GM21737 (cell line): ENCODE measurements around the gene DMBX1.

Source experiments
- ATAC-seq: cut with Tn5 transposase; IDR thresholded peaks from one replicate; pipeline ENCODE4 v1.9.1; 2021; ENCODE audit warnings: mild to moderate bottlenecking, moderate library complexity; ENCODE audit not compliant: unreplicated experiment

Gene DMBX1

DNA sequence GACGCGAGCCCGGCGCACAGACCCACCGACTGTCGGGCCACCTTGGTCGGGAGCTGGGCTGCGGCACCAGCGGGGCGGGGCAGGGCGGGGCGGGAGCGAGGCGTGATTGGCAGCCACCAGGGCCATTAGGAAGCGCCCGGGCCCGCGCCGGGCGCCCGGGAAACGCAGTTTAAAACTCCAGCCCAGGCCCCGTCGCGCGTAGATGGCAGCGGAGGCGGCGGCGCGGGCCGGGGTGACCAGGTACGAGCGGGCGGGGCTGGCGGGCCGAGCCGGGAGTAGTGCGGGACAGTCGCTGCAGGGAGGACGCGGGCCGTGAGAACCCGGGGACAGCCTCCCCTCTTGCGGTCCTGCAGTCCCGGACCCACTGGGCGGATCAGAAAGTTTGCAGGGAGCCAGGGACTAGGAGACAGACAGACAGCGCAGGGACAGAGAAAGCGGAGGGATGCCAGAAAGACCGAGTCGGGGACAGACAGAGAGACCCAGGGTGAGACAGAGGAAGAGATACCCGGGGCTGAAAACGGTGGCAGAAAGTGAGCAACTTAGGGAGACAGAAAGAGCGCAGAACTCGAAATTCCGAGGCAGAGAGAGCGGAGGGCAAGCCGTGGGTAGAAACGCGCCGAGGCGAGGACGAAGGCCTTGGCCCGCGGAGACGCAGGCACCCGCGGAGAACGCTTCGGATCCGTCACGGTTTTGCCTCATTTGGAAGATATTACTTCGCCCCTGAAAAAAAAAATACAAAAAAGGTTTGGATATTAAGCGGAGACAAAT, at the start of gene DMBX1:
TSS of gene DMBX1 (plus strand) at position 199 of the 768 bp plus-strand sequence. CDS start 17,175 bp downstream, outside the sequence.
- ATAC-seq: no peak

DNA sequence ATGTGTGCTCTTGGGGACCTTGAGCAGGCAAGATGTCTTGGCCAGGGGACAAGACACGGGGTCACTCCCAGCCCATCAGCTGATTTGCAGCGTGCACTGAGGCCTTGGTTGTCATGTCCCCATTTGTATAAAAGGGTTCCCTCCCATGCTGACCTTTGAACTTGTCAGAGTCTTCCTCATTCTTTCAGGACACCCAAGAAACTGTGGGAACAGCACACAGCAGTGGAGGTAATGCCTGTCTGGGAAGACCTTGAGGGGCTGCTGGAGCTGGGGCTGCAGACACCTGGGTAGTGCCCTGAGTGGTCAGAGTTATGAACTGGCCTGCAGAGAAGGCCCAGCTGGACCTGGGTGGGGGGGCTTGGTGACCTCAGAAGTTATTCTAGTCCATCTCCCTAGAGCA, 49.2 kb upstream of the DMBX1 start:
- ATAC-seq: no peak

DNA sequence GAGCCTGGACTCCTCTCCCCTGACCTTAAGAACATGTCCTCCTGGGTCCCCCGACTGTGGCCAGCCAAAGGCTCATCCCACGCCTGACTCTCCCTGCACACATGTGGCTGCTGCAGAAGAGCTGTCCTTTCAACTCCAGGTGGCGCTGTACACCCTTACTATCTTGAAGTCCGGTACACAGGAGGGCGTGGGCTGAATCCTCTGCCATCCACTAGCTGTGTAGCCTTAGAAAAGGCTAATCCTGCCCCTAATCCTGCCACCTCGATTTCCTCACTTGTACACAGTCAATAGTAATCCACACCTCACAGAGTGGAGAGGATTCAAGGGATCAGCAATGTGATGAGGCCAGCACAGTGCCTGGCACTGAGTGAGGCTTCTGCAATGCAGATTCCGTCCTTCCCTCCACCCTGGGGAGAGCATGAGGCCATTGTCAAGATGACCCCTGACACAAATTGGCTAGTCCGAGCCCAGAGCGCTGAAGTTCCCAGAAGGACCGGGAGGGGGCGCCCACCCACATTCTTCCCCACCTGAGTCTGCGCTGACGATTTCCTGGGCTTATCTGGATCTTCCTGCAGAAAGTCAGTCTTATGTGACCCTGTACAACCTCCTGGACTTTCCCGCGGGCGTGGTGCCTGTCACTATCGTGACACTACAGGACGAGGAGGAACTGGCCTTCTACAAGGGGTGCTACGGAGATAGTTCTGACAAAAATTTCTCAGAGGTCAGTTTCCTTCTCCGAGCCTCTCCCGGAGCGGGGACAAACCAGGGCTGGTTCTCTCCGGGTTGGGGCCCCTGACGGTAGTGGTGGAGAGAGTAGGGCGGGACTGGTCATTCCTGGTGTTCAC, 47.1 kb upstream of the DMBX1 start:
- no peak for ATAC-seq

DNA sequence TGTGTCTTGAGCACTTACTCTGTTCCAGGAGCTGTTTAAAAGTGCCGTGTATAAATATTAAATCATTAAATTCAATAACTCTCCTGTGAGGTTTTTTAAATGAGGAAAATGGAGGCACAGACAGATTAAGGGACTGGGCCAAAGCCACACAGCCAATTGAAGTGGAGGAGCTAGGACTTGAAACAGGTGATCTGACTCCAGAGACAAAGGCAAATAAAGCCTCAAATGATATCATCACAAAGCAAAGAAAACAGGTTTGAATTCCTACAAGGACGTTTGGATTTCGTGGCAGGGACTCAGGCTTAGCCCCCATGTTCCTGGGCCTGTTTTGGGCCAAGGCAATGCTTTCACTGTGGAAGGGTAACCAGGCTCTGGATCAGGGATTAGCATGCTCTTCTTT, 45.2 kb upstream of the DMBX1 start:
- no peak for ATAC-seq

DNA sequence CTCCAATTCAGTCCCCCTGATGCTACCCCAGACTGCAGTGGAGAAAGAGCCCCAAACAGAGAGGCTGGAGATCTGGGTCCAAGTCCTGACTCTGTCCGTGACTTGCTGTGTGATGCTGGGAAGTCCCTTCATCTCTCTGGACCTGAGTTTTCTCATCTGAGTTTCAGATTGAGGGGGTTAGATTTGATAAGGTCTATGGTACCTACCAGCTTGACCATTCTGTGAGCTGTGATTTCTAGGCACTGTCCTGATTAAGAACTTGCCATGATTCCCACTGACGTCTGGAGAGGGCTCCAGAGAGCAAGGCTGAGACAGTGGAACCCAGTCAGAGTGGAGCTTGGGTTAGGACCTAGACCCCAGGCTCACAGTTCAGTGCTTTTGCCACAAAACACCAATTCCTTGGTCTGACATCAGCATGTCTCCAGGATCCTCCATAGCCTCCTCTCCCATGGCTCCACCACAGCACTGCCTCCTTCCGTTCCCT, 43.8 kb upstream of the DMBX1 start:
- no peak for ATAC-seq

DNA sequence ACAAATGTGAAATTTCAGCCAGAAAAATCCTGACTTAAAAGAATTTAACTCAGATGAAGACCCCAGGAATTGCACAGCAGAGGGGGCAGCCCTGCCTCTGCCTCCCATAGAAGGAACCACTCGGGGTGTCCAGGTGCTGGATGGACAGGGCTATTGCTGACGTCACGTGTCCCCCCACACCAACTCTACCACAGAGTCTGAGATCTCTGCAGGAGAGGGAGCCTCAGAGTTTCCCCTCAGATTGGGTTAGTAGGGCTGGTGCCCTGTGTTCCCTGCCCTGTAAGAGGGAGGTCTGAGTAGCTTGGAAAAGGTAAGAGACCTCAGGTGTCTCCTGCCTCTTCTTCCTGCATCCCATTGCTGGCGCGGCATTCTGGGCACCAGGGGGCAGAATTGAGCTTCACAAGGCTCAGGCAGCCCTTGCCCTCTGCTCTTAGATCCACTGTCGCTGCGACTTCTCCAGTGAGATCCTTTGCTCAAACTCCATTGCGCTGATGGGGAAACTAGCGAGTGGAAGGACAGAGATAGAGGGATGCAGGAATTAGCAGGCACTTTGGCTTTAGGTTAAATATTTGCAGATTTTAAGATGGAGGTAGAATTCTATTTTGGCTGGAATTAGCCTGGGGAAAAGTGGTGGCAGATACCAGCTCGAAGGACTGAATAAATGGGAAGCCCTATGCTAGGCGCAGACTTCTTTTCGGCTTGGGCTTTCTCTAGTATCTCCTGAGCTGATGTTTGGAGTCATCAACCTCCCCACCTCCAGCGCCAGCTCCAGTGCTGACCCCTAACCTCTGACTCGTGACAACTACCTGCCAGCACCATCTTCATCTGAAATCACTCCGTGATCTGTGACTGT, 42.8 kb upstream of the DMBX1 start:
- ATAC-seq: no peak

DNA sequence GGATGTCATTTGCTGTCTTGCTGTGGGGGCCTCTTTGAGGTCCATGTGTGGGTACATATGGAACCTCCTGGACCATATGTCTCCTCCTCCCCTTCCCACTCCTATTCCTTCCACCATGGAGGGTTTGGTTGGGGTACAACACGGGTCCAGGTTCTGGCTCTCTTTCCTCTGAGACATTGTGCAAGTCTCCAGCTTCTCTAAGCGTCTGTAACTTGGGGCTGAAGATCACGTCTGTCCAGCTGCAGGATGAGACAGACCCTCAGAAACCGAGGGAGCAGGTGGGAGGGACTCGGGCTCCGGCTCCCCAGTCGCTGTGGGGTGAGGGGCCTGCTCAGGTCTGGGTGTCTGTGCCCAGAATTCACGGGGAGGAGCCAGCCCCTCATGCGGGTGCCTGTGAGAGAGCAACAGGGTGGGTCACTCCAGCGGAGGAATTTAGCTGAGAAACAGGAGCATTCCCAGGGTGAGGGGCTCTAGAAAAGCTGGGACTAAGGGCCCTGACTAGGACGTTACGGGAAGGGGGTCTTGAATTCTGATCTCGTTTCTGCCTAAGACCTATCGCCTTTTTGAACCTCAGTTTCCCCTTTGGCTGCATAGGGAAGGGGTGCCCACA, 42.0 kb upstream of the DMBX1 start:
- no peak for ATAC-seq

DNA sequence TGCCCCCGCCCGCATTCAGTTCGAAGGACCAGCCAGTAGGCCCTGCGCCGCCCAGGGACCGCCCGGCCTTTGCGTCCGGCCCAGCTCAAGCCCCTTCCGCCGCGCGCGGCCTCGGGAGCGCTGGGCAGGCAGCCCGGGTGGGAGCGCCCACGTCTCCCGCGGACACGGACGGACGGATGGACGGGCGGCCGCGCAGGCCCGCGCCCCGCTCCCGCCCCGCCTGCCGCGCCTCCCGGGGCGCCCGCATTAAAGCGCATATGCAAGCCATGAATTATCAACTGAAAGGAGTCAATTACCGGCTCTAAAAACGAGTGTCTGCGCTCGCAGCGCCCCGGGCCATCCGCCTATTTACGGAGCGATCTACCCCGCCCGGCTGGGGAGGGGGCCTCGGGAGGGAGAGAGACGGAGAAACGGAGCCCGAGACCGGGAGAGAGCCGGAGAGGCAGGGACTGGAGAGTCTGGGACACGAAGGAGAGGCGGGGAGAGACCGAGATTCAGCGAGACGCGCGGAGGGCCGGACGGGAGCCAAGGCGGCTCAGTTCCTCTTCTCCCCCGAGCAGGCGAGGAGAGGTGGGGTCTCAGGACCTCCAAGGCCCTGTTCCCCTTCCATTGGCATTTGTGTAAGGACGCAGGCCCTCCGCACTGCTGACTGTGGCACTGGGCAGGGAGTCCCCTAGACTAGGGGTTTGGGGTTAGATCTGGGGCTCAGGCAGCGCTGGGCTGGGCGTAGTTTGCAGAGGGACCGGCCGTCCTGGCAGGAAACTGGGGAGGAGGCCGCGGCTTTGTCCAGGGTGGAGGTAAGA, 41.3 kb upstream of the DMBX1 start:
- ATAC-seq: no peak

DNA sequence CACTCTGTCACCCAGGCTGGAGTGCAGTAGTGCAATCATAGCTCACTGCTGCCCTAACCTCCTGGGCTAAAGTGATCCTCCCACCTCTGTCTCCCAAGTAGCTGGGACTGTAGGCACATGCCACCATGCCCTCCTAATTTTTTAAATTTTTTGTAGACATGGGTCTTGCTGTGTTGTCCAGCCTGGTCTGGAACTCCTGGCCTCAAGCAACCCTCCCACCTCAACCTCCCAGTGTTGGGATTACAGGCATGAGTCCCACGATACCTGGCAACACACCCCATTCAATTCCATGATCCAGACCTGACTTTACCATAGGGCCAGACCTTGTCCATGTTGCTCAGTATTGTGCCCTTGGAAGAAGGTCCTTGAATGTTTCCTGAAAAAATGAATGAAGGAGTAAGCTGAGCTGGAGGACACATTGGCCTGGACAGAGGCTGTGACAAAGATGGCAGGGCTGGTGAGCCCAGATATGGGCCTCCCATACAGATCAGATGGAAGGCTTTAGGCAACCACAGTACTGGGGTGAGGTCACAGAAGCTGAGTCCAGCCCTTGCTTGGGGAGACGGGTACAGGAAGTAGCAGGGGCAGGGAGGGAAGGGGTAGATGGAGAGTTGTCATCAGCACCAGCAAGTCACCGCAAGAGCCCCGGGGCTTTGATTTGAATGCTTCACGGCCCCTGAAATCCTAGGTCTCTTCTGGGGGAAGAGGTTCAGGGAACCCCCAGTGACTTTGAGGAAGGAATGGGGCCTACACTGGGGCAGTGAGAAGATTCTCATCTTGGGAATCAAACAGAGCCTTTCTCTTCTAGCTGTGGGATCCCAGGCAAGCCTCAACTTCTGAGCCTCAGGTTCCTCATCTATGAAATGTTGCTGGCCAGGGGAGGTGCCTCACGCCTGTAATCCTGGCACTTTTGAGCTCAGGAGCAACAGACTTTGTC, 40.1 kb upstream of the DMBX1 start:
- ATAC-seq: no peak

DNA sequence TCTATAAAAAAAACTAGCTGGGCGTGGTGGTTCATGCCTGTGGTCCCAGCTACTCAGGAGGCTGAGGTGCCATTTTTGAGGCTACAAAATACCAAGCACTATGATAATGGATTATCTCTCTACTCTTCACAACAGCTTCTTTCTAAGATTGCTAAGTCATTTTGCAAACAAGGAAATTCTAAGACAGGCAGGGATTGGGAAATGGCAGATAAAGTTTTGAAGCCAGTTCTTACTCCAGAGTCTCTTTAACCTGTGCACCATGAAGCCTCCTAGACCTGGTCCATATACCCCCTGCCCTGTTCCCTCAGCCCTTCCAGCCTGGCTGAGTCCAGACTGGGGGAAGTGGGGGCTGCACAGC, 39.5 kb upstream of the DMBX1 start:
- ATAC-seq: no peak

DNA sequence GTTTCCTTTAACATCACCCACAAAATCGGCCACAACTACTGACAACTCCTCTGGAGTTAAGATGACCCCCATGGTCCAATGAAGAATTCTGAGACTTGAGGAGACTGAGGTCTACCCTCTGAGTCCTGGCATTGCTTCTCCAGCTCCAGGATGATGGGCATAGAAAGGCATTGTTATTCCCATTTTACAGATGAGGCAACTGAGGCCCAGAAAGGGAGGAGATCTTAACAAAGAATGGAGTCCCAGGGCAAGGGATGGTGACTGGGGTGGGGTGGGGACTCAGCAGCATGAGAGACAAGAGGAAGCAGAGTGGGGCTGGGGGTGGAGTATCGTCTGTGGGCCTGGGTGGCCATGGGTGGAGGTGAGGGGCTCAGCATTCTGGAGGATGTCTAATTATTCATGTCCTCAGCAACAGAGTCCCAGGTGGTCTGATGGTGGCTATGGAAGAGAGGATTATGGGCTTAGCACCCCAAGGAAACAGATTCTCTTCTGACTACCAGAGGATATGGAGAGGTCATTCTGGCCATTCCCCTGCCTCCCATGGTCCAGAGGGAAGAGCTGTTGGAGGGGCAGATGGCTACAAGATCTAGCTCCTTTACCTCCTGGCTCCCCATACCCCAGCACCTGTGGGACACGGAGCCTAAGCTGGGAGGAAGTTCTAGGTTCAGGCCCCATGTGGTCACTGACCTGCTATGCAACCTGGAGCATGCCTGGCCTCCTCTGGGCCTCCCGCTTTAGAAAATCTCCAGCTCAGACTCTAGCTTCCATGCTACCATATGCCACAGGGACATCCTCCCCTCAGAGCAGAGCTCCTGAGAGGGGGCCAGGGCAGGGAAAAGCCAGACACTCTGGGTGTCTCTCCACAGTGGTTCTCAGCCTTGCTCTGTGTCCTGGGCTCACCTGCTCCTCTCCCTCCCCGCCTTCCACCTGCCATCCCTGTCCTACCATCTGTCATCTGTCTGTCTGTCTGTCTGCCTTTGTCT, 37.4 kb upstream of the DMBX1 start:
- no peak for ATAC-seq

DNA sequence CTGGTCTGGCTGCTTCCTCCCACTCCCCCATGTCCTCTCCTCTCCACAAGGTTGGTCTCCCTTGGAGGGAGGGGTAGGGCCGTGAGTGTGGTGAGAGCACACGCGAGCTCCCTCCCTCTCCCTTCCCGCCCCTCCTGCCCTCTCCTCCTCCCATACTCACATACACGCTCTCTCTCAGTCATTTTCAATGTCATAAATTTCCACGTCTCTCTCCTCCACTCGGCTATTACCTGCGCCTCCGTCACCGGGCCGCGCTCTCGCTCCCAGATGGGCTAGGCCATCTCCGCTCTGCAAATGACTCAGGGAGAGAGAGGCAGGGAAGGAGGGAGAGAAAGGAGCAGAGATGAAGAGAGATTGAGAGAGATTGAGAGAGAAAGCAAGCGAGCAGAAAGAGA, 36.7 kb upstream of the DMBX1 start:
- no peak for ATAC-seq

DNA sequence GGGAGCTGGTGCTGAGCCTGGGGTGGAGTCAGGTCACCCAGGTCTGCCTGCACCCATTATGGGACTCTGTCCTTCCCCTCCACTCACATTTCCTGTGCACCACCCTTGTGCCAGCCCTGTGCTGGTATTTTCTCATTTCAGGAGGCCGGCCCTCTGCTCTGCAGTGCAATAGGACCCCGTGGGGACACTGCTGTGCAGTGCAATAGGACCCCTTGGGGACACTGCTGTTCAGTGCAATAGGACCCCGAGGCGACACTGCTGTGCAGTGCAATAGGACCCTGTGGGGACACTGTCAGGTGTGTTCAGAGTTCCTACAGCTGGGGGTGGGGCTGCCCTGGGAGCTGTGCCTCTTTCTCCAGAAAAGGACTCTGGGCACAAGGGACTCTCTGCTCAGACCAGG, 36.2 kb upstream of the DMBX1 start:
- ATAC-seq: no peak

DNA sequence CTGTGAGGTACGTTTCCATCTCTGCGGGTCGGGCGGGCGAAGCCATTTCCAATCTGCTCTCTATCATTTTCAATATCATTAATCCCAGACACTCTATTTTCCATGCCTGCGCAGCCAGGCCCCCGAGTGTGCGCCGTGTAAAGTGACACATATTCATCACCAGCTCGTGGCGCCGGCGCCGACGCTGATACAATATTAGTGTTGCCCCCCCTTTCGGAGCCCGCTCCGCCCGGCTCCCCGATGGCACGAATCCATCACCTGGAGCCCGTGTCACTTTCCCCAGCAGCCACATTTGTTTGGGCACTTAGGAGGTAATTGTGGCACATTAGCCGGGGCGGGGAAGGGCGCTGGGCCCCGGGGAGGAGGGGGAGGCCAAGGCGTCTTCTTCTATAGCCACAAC, 33.7 kb upstream of the DMBX1 start:
- no peak for ATAC-seq

DNA sequence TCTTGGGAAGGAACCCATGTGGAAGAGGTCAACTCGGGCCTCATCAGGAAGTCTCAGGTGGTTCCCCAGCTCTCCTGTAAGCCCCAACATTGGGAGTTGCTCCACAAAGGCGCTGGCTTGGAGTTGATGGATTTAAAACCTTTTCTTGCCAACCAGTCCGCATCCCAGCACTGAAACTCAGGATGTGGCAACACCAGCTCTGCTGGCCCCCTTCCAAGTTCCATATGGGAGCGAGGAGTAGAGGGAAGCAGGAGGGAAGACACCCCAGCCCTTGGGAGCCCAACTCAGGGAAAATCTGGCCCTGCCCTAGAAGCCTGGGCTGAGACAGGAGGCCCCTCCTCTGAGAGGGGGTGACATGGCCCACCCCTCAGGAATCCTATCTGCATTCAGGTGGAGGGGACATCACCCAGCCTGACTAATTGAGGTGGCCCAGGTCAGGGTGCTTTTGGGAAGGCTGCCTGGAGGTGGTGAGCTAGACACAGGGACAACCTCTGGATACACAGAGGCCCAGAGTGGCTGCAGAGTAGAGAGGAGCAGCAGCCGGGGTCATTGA, 33.1 kb upstream of the DMBX1 start:
- no peak for ATAC-seq

DNA sequence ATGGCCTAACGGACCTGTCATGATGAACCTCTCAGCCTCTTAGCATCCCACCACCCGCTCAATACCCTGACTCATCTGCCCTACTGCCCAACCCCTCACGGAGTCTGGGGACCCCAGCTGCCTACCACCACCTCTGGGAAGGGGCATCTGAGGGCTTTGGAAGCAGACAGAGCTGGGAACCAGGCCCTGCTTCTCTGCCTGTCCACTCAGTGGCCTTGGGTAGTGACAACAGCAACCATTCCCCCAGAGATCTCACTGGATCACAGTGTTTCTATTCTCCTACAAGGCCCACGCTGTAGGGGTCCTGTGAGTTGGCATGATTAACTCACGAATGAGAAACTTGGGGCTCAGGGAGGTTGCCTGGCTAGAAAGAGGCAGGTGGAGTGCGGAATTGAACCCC, 32.5 kb upstream of the DMBX1 start:
- no peak for ATAC-seq

DNA sequence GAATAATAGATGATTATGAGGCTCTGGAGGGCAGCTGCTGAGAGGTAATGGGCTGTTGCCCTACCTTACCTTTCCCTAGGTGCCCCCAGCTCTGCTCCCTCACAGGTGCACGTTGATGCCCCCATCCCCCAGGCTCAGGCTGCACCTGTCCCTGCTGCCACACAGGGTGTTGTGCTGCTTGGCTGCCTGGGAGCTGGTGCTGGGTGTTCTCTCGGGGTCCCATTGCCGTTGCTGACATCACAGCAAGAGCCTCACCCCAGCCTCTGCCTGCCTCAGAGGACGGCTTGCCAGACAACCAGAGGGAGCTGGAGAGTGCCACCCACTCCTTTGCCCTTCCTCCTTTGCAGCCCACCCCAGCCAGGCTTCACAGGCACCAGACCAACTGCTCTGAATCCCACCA, 31.4 kb upstream of the DMBX1 start:
- no peak for ATAC-seq
